Measurements from ENCODE around the gene DDA1.

DDA1 gene

GRCh38 chr19:17306285-17306714 lies 3.1 kb upstream of the DDA1 start:
- DNase-seq (ENCODE audit: low read depth, low spot score) = no peak
- ChIA-PET CTCF (interaction anchor here (0.6 to 5.7 kb wide), 5 partner anchors 10 to 113 kb away, joined by 3 to 69 read pairs (median 4); partner anchors contain the start of gene MVB12A), POLR2A (interaction anchor here (0.5 to 0.7 kb wide), 3 partner anchors 11 to 444 kb away, joined by 3 to 4 read pairs (median 3); no protein-coding TSS in a partner anchor)
- no peak for TF ChIP-seq CTCF (IDR thresholded peaks at IDR 0.05; ENCODE audit: insufficient read depth, low read length, missing control alignments)
- H3K4me3 ChIP-seq (ENCODE audit: low read depth, low read length) = peak overlapping the region; percentile 75

- DNase-seq (ENCODE audit: low read depth, low spot score) = no peak
- TF ChIP-seq CTCF (IDR thresholded peaks at IDR 0.05; ENCODE audit: insufficient read depth, low read length, missing control alignments) = no peak
- no peak overlapping the region for H3K4me3 ChIP-seq (ENCODE audit: low read depth, low read length)
- ChIA-PET CTCF (interaction anchor here (1.0 to 4.1 kb wide), 5 partner anchors 15 to 256 kb away, joined by 3 to 18 read pairs (median 3); partner anchors contain the start of gene ANO8), POLR2A (no interaction called here)
Observed at GRCh38 chr19:17307876-17308377, 1.4 kb upstream of the DDA1 start.

- ChIA-PET CTCF (interaction anchor here (1.2 to 4.1 kb wide), 3 partner anchors 17 to 82 kb away, joined by 3 to 18 read pairs (median 3); no protein-coding TSS in a partner anchor), POLR2A (no interaction called here)
- no peak for DNase-seq (ENCODE audit: low read depth, low spot score)
- TF ChIP-seq CTCF (IDR thresholded peaks at IDR 0.05; ENCODE audit: insufficient read depth, low read length, missing control alignments) = no peak
- peak overlapping the region; percentile 95 for H3K4me3 ChIP-seq (ENCODE audit: low read depth, low read length)
Observed at GRCh38 chr19:17309965-17310461, 650 bp downstream of the DDA1 start.

DNA sequence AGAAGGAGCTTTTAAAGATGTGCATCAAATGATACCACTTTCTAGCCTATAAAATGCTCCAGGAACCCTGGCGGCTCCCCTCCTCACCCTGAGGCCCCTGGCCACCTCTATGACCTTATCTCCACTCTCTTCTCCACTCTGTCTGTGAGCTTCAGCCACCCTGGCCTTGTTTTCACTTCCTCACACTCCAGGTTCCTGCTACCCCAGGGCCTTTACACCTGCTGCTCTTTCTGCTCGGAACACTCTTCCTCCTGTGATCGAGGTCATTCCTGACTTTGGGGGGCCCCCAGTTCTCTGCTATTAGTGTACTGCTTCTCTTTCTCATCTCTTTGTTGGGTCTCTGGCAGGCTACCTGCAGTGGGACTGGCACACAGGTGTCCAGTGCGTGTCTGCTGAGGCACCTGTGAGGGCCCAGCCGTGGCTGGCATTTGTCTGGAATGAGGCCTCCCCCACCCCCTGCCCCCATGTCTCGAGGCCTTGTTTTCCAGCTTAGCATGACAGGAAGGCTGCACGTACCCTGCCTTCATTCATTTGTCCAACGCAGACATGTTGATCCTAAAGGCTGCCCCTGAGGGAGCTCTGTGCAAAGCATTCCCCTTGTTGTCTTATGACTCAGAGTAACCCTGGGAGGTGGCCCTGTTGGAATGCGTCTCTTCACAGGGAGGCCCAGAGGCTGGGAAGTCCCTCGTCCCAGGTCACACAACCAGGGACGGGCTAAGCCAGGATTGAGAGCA lies 2.3 kb downstream of the DDA1 start:
- peak overlapping the region; percentile 8; the same call in 1 of the 2 replicates for H3K4me3 ChIP-seq (ENCODE audit: low read depth, low read length)
- no peak for DNase-seq (ENCODE audit: low read depth, low spot score)
- ChIA-PET POLR2A (interaction anchor here (1.4 to 1.7 kb wide), 2 partner anchors 10 to 15 kb away, joined by 3 to 5 read pairs; no protein-coding TSS in a partner anchor), CTCF (interaction anchor here (4.1 kb wide), 1 partner anchor 18 kb away, joined by 18 read pairs; no protein-coding TSS in a partner anchor)
- no peak for TF ChIP-seq CTCF (IDR thresholded peaks at IDR 0.05; ENCODE audit: insufficient read depth, low read length, missing control alignments)

DNA sequence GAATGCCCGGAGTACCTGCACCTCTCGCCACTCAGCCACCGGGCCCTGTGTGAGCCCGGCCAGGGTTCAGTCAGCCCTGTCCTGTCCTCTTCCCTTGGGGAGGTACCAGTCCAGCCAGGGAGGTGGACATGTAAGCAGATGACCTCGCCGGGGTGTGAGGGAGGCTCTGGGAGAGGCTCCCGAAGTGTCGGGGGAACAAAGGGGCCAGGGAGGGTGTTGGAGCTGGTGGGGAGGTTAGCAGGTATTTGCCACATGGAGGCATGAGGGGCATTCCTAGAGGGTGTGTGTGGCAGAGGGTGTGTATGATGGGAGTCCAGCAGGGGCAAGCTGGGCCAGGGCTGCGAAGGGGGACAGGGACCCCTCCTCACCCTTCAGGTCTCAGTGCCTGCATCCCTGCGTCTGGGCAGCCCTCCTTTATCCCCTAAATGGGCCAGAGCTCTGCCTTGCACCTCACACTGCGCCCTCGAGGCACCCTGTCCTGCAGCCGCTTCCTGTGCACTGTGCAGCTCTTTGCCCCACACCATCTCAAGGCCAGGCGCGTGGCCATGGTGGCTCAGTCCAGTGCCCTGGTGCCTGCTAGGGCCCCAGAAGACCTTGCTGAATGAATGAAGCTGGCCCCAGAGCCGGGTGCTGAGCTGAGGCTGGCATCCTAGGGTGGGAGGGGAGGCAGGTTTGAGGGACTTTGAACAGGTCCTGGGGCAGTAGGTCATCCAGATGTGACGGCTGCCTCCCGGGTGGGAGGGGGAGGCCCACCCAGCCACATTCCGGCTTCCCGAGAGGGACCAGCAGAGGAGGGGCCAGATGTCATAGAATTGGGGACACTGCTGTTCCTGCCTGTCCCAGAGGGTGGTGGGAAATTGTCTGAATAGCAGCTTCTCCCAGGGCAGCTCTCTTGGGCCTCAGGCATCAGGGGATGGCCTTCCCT lies 3.1 kb downstream of the DDA1 start:
- H3K4me3 ChIP-seq (ENCODE audit: low read depth, low read length) = peak overlapping the region; percentile 8; the same call in 1 of the 2 replicates
- no peak for TF ChIP-seq CTCF (IDR thresholded peaks at IDR 0.05; ENCODE audit: insufficient read depth, low read length, missing control alignments)
- CTCF ChIA-PET = interaction anchor here (0.9 to 1.2 kb wide), 3 partner anchors 9 to 153 kb away, joined by 4 read pairs; partner anchors contain the start of gene ABHD8
- DNase-seq (ENCODE audit: low read depth, low spot score) = no peak
- POLR2A ChIA-PET = interaction anchor here (1.4 to 1.7 kb wide), 2 partner anchors 9 to 14 kb away, joined by 3 to 5 read pairs; no protein-coding TSS in a partner anchor
